Lower lobe of right lung (tissue), 2 donors: ENCODE results near the gene ME3. TPM values are rescaled to one million over a fixed set of nuclear protein-coding genes. Genes with fewer than 3 reads are reported as not detected.

Source experiments
- ATAC-seq, 2 donors: fragments of 200-7000 bp; cut with Tn5 transposase; one replicate each; pipeline ENCODE4 v1.9.1; 2020 to 2022; ENCODE audit warnings: mild to moderate bottlenecking in 2 of 2, moderate library complexity in 2 of 2
- DNase-seq: peaks from one replicate; pipeline ENCODE4 v3.0.0-alpha.2; 2020
- H3K27ac ChIP-seq: fragments of 200-600 bp; one replicate; pipeline ENCODE4 v1.8.0; 2022
- H3K27me3 ChIP-seq: fragments of 200-600 bp; one replicate; pipeline ENCODE4 v1.8.0; 2022; ENCODE audit warnings: low read depth
- H3K36me3 ChIP-seq: fragments of 200-600 bp; one replicate; pipeline ENCODE4 v1.8.0; 2022; ENCODE audit warnings: mild to moderate bottlenecking
- H3K4me1 ChIP-seq: fragments of 200-600 bp; one replicate; pipeline ENCODE4 v1.8.0; 2022
- H3K4me3 ChIP-seq: fragments of 200-600 bp; one replicate; pipeline ENCODE4 v1.8.0; 2022; ENCODE audit warnings: mild to moderate bottlenecking
- H3K9me3 ChIP-seq: fragments of 200-600 bp; one replicate; pipeline ENCODE4 v1.8.0; 2022
- CTCF ChIP-seq: fragments of 200-600 bp; IDR thresholded peaks from one replicate; pipeline ENCODE4 v1.8.0; 2022; ENCODE audit warnings: antibody characterized with exemption, mild to moderate bottlenecking
- intact Hi-C: fragments of 100-400 bp; cut with DNase I; formaldehyde crosslinking; loops from one replicate; pipeline ENCODE4 v1.11.0; 2022
- total RNA-seq: library from RNA; stranded (reverse); fragmentation: NEBNext Ultra II Directional; extraction: Animal tissue kit (Norgen Biotek cat#: 25700); gene quantifications from one replicate; pipeline ENCODE4 v1.2.1, GENCODE V29; 2021
- donor health status: DM: no; HTN: yes; CAD: no; lungs with severe emphysema.

Gene ME3
- total RNA-seq, 1 donor from 2014 or later, result 18.6 TPM

- H3K4me1 ChIP-seq, result peaks cover 23% of the 10 kb centered on the region
- ATAC-seq (peak; percentile 57 to 58), DNase-seq (no peak)
- no peak overlapping the region for H3K27ac ChIP-seq
- no peaks in the 10 kb centered on the region for H3K36me3 ChIP-seq
- no peak for TF ChIP-seq CTCF
- H3K27me3 ChIP-seq, result no peaks in the 10 kb centered on the region
- intact Hi-C loops, result no loop called here
- H3K4me3 ChIP-seq, result no peak overlapping the region
- H3K9me3 ChIP-seq, result no peaks in the 10 kb centered on the region
These were observed 186.0 kb downstream of the ME3 start for GRCh38 chr11:86486261-86487030.

GRCh38 chr11:86484795-86485166, 187.6 kb downstream of the ME3 start:
- ATAC-seq (no peak), DNase-seq (no peak)
- Histone ChIP-seq H3K27me3 (no peaks in the 10 kb centered on the region), H3K4me3 (no peak overlapping the region), H3K36me3 (no peaks in the 10 kb centered on the region), H3K4me1 (peaks cover 23% of the 10 kb centered on the region), H3K27ac (peak overlapping the region; percentile 46), H3K9me3 (no peaks in the 10 kb centered on the region)
- TF ChIP-seq CTCF, result no peak
- intact Hi-C loops, result no loop called here

- no peak for TF ChIP-seq CTCF
- Histone ChIP-seq H3K9me3 (no peaks in the 10 kb centered on the region), H3K36me3 (no peaks in the 10 kb centered on the region), H3K4me1 (peaks cover 23% of the 10 kb centered on the region), H3K27ac (peak overlapping the region; percentile 46), H3K4me3 (no peak overlapping the region), H3K27me3 (no peaks in the 10 kb centered on the region)
- DNase-seq (no peak), ATAC-seq (peak; percentile 11 to 41)
- intact Hi-C loops, result no loop called here
These were observed 188.2 kb downstream of the ME3 start for GRCh38 chr11:86483940-86484794.

- peak in 1 of 2 donors; percentile 6 for ATAC-seq
- Histone ChIP-seq H3K36me3 (no peaks in the 10 kb centered on the region), H3K27ac (peak overlapping the region; percentile 46), H3K4me3 (no peak overlapping the region), H3K9me3 (no peaks in the 10 kb centered on the region), H3K4me1 (peaks cover 23% of the 10 kb centered on the region), H3K27me3 (no peaks in the 10 kb centered on the region)
- no peak for TF ChIP-seq CTCF
- DNase-seq, result no peak
- intact Hi-C loops, result no loop called here
These were observed 188.8 kb downstream of the ME3 start for GRCh38 chr11:86483610-86483939.

- intact Hi-C loops, result no loop called here
- no peaks in the 10 kb centered on the region for H3K27me3 ChIP-seq
- no peak for DNase-seq
- no peaks in the 10 kb centered on the region for H3K36me3 ChIP-seq
- peaks cover 23% of the 10 kb centered on the region for H3K4me1 ChIP-seq
- H3K27ac ChIP-seq, result no peak overlapping the region
- H3K9me3 ChIP-seq, result no peaks in the 10 kb centered on the region
- H3K4me3 ChIP-seq, result no peak overlapping the region
- no peak for TF ChIP-seq CTCF
- ATAC-seq, result no peak
These were observed 189.7 kb downstream of the ME3 start for GRCh38 chr11:86482692-86483091.
